ENCODE measurements around the gene NFKBIE. TPM values are rescaled to one million over a fixed set of nuclear protein-coding genes. Genes with fewer than 3 reads are reported as not detected.

NFKBIE gene
- total RNA-seq, 1 donor from 2014 or later: 17.2 TPM

DNA sequence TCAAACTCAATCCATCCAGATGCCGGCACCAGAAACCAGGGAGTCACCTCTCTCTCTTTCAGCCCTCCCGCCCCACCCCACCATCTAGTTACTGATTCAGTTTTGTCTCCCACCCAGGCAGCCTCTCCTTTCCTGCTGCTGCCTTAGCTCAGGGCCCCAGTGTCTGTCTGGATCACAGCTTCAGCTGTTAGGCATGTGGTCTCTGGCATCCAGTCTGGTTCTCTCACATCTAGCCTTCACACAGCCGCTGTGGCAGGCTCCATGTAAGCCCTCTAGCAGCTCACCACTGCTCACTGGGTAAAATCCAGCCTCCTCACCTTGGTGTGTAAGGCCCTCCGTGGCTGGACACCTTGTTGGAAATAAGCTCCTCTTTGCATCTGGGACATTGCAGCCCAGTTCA lies 26.5 kb upstream of the NFKBIE start:
- Histone ChIP-seq H3K36me3 (no peaks in the 10 kb centered on the region), H3K27me3 (no peaks in the 10 kb centered on the region), H3K4me1 (peaks cover 2% of the 10 kb centered on the region), H3K27ac (no peak overlapping the region), H3K9me3 (no peaks in the 10 kb centered on the region), H3K4me3 (no peak overlapping the region)
- TF ChIP-seq, protein P1, sequence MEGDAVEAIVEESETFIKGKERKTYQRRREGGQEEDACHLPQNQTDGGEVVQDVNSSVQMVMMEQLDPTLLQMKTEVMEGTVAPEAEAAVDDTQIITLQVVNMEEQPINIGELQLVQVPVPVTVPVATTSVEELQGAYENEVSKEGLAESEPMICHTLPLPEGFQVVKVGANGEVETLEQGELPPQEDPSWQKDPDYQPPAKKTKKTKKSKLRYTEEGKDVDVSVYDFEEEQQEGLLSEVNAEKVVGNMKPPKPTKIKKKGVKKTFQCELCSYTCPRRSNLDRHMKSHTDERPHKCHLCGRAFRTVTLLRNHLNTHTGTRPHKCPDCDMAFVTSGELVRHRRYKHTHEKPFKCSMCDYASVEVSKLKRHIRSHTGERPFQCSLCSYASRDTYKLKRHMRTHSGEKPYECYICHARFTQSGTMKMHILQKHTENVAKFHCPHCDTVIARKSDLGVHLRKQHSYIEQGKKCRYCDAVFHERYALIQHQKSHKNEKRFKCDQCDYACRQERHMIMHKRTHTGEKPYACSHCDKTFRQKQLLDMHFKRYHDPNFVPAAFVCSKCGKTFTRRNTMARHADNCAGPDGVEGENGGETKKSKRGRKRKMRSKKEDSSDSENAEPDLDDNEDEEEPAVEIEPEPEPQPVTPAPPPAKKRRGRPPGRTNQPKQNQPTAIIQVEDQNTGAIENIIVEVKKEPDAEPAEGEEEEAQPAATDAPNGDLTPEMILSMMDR (IDR thresholded peaks at IDR 0.05): no peak
- TF ChIP-seq POLR2A (IDR thresholded peaks at IDR 0.05) (no peak), POLR2AphosphoS5 (IDR thresholded peaks at IDR 0.05; ENCODE audit: insufficient read depth in 1 of 2, low read depth in 1 of 2) (no peak)
- DNase-seq (ENCODE audit: extremely low spot score in 2 of 2): no peak
- intact Hi-C loops (cut with DNase I): no loop called here

DNA sequence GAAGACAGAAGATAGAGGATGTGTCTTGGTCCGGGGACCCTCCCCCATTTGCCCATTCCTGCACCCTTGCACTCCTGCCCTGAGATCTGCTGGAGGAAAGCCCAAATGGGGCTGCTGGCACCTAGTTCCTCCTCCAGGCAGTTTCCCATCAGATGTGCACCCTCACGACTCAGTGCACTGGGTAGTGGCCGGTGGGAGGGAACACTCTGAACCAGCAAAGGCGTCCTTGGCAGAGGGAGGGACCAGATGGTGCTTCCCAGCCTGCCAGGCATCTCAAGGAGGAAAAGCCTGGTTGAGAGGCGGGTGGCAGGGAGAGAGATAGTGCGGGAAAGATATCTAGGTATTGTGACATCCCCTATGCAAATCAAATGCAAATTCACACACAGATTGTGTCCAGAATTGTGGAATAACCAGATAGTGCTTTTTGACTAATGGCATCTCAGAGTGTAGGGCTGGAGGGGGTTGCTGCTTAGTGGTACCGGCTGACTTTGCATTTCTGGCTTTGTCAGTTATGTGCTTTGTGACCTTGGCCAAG lies 24.4 kb upstream of the NFKBIE start:
- H3K9me3 ChIP-seq: no peaks in the 10 kb centered on the region
- no peaks in the 10 kb centered on the region for H3K36me3 ChIP-seq
- H3K27me3 ChIP-seq: no peaks in the 10 kb centered on the region
- H3K4me1 ChIP-seq: no peaks in the 10 kb centered on the region
- no peak for TF ChIP-seq POLR2AphosphoS5 (IDR thresholded peaks at IDR 0.05; ENCODE audit: insufficient read depth in 1 of 2, low read depth in 1 of 2)
- TF ChIP-seq POLR2A (IDR thresholded peaks at IDR 0.05): no peak
- no peak overlapping the region for H3K4me3 ChIP-seq
- H3K27ac ChIP-seq: no peak overlapping the region
- no peak for DNase-seq (ENCODE audit: extremely low spot score in 2 of 2)
- intact Hi-C loops (cut with DNase I): no loop called here

DNA sequence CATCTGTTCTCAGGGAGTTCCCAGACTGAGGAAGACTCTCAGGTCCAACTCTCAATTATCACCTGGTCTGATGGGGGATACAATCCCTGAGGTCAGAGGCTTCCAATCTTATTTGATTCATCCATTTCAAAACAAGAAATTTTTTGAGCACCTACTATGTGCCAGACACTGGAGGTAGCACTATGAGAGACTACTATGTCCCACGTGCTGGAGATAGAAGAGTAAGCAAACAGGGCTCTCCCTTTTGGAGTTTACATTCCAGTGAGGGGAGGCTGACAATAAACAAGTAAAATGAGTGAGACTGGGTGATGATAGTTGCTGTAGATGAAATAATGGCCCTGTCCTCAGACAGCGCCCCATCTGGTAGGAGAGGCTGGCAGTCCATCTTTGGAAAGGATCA lies 21.4 kb upstream of the NFKBIE start:
- Histone ChIP-seq H3K4me1 (no peaks in the 10 kb centered on the region), H3K9me3 (no peaks in the 10 kb centered on the region), H3K36me3 (no peaks in the 10 kb centered on the region), H3K4me3 (no peak overlapping the region), H3K27me3 (no peaks in the 10 kb centered on the region), H3K27ac (no peak overlapping the region)
- intact Hi-C loops (cut with DNase I): no loop called here
- DNase-seq (ENCODE audit: extremely low spot score in 2 of 2): no peak
- TF ChIP-seq POLR2AphosphoS5 (IDR thresholded peaks at IDR 0.05; ENCODE audit: insufficient read depth in 1 of 2, low read depth in 1 of 2) (no peak), POLR2A (IDR thresholded peaks at IDR 0.05) (no peak)
- TF ChIP-seq, protein P1 (IDR thresholded peaks at IDR 0.05): no peak

DNA sequence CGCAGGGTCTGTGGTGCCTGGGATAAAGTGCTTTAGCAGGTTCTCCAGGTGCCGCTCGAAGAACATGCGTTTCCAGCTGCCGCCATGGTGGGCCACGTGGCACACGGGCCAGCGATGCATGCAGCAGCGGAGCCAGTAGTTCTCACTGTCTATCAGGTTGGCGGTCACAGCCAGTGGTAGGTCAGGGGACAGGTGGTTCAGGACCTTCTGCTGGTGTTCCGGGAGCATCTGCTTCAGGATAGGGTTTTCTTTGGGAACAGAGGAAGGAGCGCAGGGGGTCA lies 20.9 kb upstream of the NFKBIE start:
- H3K4me3 ChIP-seq: no peak overlapping the region
- no peaks in the 10 kb centered on the region for H3K36me3 ChIP-seq
- no peaks in the 10 kb centered on the region for H3K4me1 ChIP-seq
- H3K27ac ChIP-seq: no peak overlapping the region
- H3K27me3 ChIP-seq: no peaks in the 10 kb centered on the region
- no peaks in the 10 kb centered on the region for H3K9me3 ChIP-seq
- intact Hi-C loops (cut with DNase I): no loop called here
- TF ChIP-seq, protein P1 (IDR thresholded peaks at IDR 0.05): no peak
- TF ChIP-seq POLR2AphosphoS5 (IDR thresholded peaks at IDR 0.05; ENCODE audit: insufficient read depth in 1 of 2, low read depth in 1 of 2) (no peak), POLR2A (IDR thresholded peaks at IDR 0.05) (no peak)
- no peak for DNase-seq (ENCODE audit: extremely low spot score in 2 of 2)

DNA sequence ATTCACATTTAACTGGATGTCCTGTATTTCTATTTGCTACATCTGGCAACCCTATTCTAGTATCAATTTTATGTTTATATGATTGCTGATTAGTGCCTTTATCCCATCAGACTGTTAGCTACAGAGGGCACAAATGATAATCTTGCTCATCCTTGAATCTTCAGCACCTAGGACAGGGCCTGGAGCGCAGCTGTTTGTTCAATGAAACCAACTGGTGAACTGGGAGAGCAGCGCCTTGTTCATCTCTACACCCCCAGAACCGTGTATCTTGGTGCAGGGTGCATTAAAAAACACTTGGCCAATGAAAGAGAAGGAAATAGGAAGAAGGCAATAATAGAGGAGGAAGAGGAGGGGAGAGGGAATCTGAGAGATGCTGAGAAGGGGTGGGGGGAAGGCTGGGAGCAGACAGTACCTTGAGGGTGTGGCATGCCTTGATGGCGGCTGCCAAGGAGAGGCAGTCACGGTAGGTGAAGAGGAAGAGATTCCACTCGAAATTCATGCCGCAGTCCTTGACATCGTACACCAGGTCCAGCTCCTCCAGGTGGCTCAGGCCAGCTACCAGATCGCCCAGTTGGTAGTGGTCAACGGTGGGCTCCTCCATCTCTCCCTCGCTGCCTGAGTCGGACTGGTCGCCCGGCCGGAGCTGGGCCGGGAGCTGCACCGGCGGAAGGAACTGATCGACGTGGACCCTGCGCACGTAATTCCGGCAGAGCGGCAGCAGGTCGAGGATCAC lies 20.4 kb upstream of the NFKBIE start:
- H3K27ac ChIP-seq: no peak overlapping the region
- H3K36me3 ChIP-seq: no peaks in the 10 kb centered on the region
- no peaks in the 10 kb centered on the region for H3K27me3 ChIP-seq
- TF ChIP-seq, protein P1 (IDR thresholded peaks at IDR 0.05): no peak
- no peak for TF ChIP-seq POLR2AphosphoS5 (IDR thresholded peaks at IDR 0.05; ENCODE audit: insufficient read depth in 1 of 2, low read depth in 1 of 2)
- no peak for TF ChIP-seq POLR2A (IDR thresholded peaks at IDR 0.05)
- intact Hi-C loops (cut with DNase I): no loop called here
- H3K4me1 ChIP-seq: no peaks in the 10 kb centered on the region
- no peak overlapping the region for H3K4me3 ChIP-seq
- DNase-seq (ENCODE audit: extremely low spot score in 2 of 2): no peak
- no peaks in the 10 kb centered on the region for H3K9me3 ChIP-seq
